GM12878 (cell line): ENCODE results near the gene DCLK2. TPM values are rescaled to one million over a fixed set of nuclear protein-coding genes. Genes with fewer than 3 reads are reported as not detected.

Experiments
- ATAC-seq: fragments of 200-7000 bp; cut with Tn5 transposase; 3 replicates; pipeline ENCODE4 v1.9.1; 2020; ENCODE audit warnings: mild to moderate bottlenecking, moderate library complexity
- BruUV-seq: library from RNA; stranded (reverse); fragments of 400-500 nt; replicated peaks from 2 replicates; lab custom pipeline; 2021; lab: Mats Ljungman, UMichigan
- CTCF ChIA-PET: fragments of 300-600 bp; sonication (Branson Sonifier 250); formaldehyde crosslinking; extraction: SDS; loops from one replicate; lab custom pipeline; 2021; ENCODE audit warnings: inconsistent platforms; lab: Yijun Ruan, JAX
- POLR2A ChIA-PET: fragments of 350-600 bp; formaldehyde crosslinking; extraction: SDS; loops from one replicate; lab custom pipeline; 2021; ENCODE audit warnings: inconsistent platforms; lab: Charles Lee
- RAD21 ChIA-PET: fragments of 300-600 bp; sonication (Branson Sonifier 250); formaldehyde crosslinking; loops from one replicate; lab custom pipeline; 2023; ENCODE audit warnings: antibody characterized with exemption; ENCODE audit not compliant: unreplicated experiment; lab: Charles Lee
- SMC1A ChIA-PET: fragments of 300-600 bp; sonication (Branson Sonifier 250); formaldehyde crosslinking; loops from one replicate; lab custom pipeline; 2023; ENCODE audit not compliant: unreplicated experiment, uncharacterized antibody; lab: Charles Lee
- DNase-seq: peaks from one replicate; pipeline ENCODE4 v3.0.0-alpha.2; 2011; ENCODE audit warnings: low read depth, low spot score
- FAIRE-seq: peaks from 3 replicates; lab custom pipeline; 2011; peaks lifted over from hg19 to GRCh38; lab: Jason Lieb, UNC
- H2AFZ ChIP-seq: 2 replicates; pipeline ENCODE4 v1.6.0; 2011; ENCODE audit warnings: low read depth, low read length, control low read depth; ENCODE audit not compliant: control insufficient read depth
- H3K27ac ChIP-seq: 2 replicates; pipeline ENCODE4 v1.5.1; 2011; ENCODE audit warnings: control low read depth; ENCODE audit not compliant: control insufficient read depth, insufficient read depth
- H3K27me3 ChIP-seq, 2 experiments: replicated peaks in 1 of 2; 2 replicates each; pipeline versions ENCODE4 v1.6.0 to v1.6.1; 2011; ENCODE audit warnings: low read length in 1 of 2; ENCODE audit not compliant: control insufficient read depth in 2 of 2, insufficient read depth in 2 of 2
- H3K36me3 ChIP-seq, 2 experiments: 2 replicates each; pipeline ENCODE4 v1.5.1; 2011; ENCODE audit warnings: low read length in 1 of 2; ENCODE audit not compliant: control insufficient read depth in 2 of 2, insufficient read depth in 2 of 2
- H3K4me1 ChIP-seq: 2 replicates; pipeline ENCODE4 v1.6.1; 2011; ENCODE audit warnings: mild to moderate bottlenecking, low read length, moderate library complexity, mixed read lengths; ENCODE audit not compliant: control insufficient read depth, insufficient read depth
- H3K4me2 ChIP-seq: 2 replicates; pipeline ENCODE4 v1.6.0; 2011; ENCODE audit warnings: control low read depth; ENCODE audit not compliant: control insufficient read depth, insufficient read depth
- H3K4me3 ChIP-seq: fragments of 200-600 bp; sonication (generic); 2 replicates; pipeline ENCODE4 v1.5.1; 2016
- H3K79me2 ChIP-seq: 2 replicates; pipeline ENCODE4 v1.6.0; 2011; ENCODE audit warnings: low read length; ENCODE audit not compliant: control insufficient read depth, insufficient read depth
- H3K9ac ChIP-seq: 2 replicates; pipeline ENCODE4 v1.8.0; 2011; ENCODE audit warnings: low read length, control low read depth, mixed read lengths; ENCODE audit not compliant: control insufficient read depth, insufficient read depth
- H3K9me3 ChIP-seq: replicated peaks from 3 replicates; pipeline ENCODE4 v1.5.1; 2011; ENCODE audit warnings: mild to moderate bottlenecking, low read length; ENCODE audit not compliant: control insufficient read depth, insufficient read depth
- H4K20me1 ChIP-seq: 2 replicates; pipeline ENCODE4 v1.6.0; 2011; ENCODE audit not compliant: control insufficient read depth, insufficient read depth
- CEBPB ChIP-seq, 2 experiments: fragments of 150-350 bp in 1 of 2; IDR thresholded peaks; 2 replicates each; pipeline ENCODE4 v1.6.1; 2012 to 2014; ENCODE audit warnings: low read depth in 2 of 2, low read length in 2 of 2, borderline replicate concordance in 1 of 2, inconsistent platforms in 1 of 2
- E2F8 ChIP-seq: fragments of 450-650 bp; IDR thresholded peaks from 2 replicates; pipeline ENCODE4 v1.6.1; 2018; ENCODE audit warnings: mild to moderate bottlenecking, low read depth, moderate library complexity; ENCODE audit not compliant: partially characterized antibody
- HSF1 ChIP-seq: fragments of 150-350 bp; IDR thresholded peaks from 2 replicates; pipeline ENCODE4 v1.6.1; 2014; ENCODE audit warnings: mild to moderate bottlenecking, low read depth, low read length
- IRF3 ChIP-seq: fragments of 450-650 bp; IDR thresholded peaks from 2 replicates; pipeline ENCODE4 v1.6.1; 2014; ENCODE audit warnings: mild to moderate bottlenecking
- JUND ChIP-seq: IDR thresholded peaks from 2 replicates; pipeline ENCODE4 v1.6.1; 2012; ENCODE audit warnings: low read depth, mild to moderate bottlenecking, low read length, improper control_type of control experiment, moderate library complexity
- KDM1A ChIP-seq: fragments of 200-600 bp; sonication (generic); IDR thresholded peaks from 2 replicates; pipeline ENCODE4 v1.6.1; 2016; ENCODE audit warnings: borderline replicate concordance
- PAX5 ChIP-seq: IDR thresholded peaks from 2 replicates; pipeline ENCODE4 v1.6.1; 2011; ENCODE audit warnings: low read depth, low read length, borderline replicate concordance
- PKNOX1 ChIP-seq: fragments of 450-650 bp; IDR thresholded peaks from 2 replicates; pipeline ENCODE4 v1.6.1; 2016; ENCODE audit warnings: mild to moderate bottlenecking
- RCOR1 ChIP-seq: conservative IDR thresholded peaks from 2 replicates; pipeline ENCODE4 v1.6.1; 2012; ENCODE audit warnings: low read depth, low read length, improper control_type of control experiment
- ZNF384 ChIP-seq: IDR thresholded peaks from 2 replicates; pipeline ENCODE4 v1.6.1; 2012; ENCODE audit warnings: low read depth, mild to moderate bottlenecking, low read length, improper control_type of control experiment, borderline replicate concordance
- WGBS: methylation state at CpG from one replicate; pipeline ENCODE4 v1.1.6; 2016; ENCODE audit warnings: low lambda C conversion rate; ENCODE audit not compliant: insufficient replicate concordance, insufficient coverage; ENCODE audit errors: missing lambda C conversion rate; 5-methylcytosine and 5-hydroxymethylcytosine counted together
- in situ Hi-C: fragments of 300-500 bp; cut with MboI; formaldehyde crosslinking; loops from 9 replicates; pipeline ENCODE4 v1.14.3; 2018; ENCODE audit warnings: mixed read lengths
- intact Hi-C: fragments of 100-400 bp; cut with micrococcal nuclease; formaldehyde crosslinking; loops from one replicate; pipeline ENCODE4 v1.14.2; 2022; ENCODE audit not compliant: unreplicated experiment
- polyA plus RNA-seq, 11 experiments: library from polyadenylated mRNA; depleted of rRNA in 4 of 11; unstranded in 6 of 11; stranded (reverse) in 5 of 11; fragments of >200 nt; fragmentation: Nextera tagmentation in 4 of 11; fragmentation: Illumina TruSeq in 1 of 11; extraction: Ambion mirVana in 4 of 11; extraction: Trizol in 1 of 11; gene quantifications; 1 replicate in 1 of 11; 2 replicates in 10 of 11; pipeline versions ENCODE4 v1.2.1 to v1.2.3, GENCODE V29; 2011 to 2016; ENCODE audit warnings: inconsistent platforms in 2 of 11, missing spikeins in 2 of 11, low read depth in 1 of 11
- total RNA-seq, 4 experiments: library from RNA; depleted of rRNA in 3 of 4; stranded (reverse); fragments of >200 nt in 3 of 4; fragmentation: Illumina TruSeq in 1 of 4; extraction: Trizol in 1 of 4; gene quantifications; 2 replicates each; pipeline versions ENCODE4 v1.2.1 to v1.2.3, GENCODE V29; 2013 to 2021

DCLK2 gene
- total and polyA plus RNA-seq, 10 of the 15 experiments (the other 5 are each of a cell fraction or from before 2014, with no cell fraction given): not detected

GRCh38 chr4:150142831-150143230 is 64.6 kb downstream of the DCLK2 start:
- ChIA-PET RAD21 (no interaction called here), CTCF (interaction anchor here (0.6 kb wide), 2 partner anchors 106 to 484 kb away, joined by 3 to 5 read pairs; no protein-coding TSS in a partner anchor), POLR2A (no interaction called here), SMC1A (interaction anchor here (0.6 kb wide), 1 partner anchor 88 kb away, joined by 3 read pairs; no protein-coding TSS in a partner anchor)
- 97% methylated on average over 1 of the region's 1 CpG for WGBS
- FAIRE-seq (no peak), DNase-seq (no peak), ATAC-seq (no peak)
- no peak for TF ChIP-seq CEBPB (IDR thresholded peaks at IDR 0.05; ENCODE audit: borderline replicate concordance in 1 of 2, low read depth in 2 of 2, low read length in 2 of 2)
- no peak for TF ChIP-seq ZNF384
- no peak for TF ChIP-seq RCOR1
- TF ChIP-seq PKNOX1: no peak
- no peak for TF ChIP-seq E2F8
- no peak for TF ChIP-seq HSF1
- TF ChIP-seq JUND: no peak
- no peak for TF ChIP-seq PAX5
- no peak for TF ChIP-seq KDM1A
- no peak for TF ChIP-seq IRF3
- BruUV-seq: no TSS peak
- Histone ChIP-seq H3K4me2 (no peak overlapping the region), H4K20me1 (no peaks in the 10 kb centered on the region), H3K36me3 (no peaks in the 10 kb centered on the region), H2AFZ (no peak overlapping the region), H3K9me3 (no peaks in the 10 kb centered on the region), H3K4me3 (no peak overlapping the region), H3K4me1 (no peaks in the 10 kb centered on the region), H3K9ac (no peak overlapping the region), H3K27ac (no peak overlapping the region), H3K79me2 (no peaks in the 10 kb centered on the region), H3K27me3 (no peaks in the 10 kb centered on the region; a peak in 1 of 4 replicates)
- intact Hi-C loops: no loop called here
- in situ Hi-C loops: no loop called here
